H1 (cell line): ENCODE results near the gene CNOT10. TPM values are rescaled to one million over a fixed set of nuclear protein-coding genes. Genes with fewer than 3 reads are reported as not detected.

Experiments used
- CTCF ChIA-PET: fragments of 300-600 bp; sonication (Branson Sonifier 250); formaldehyde crosslinking; loops from one replicate; lab custom pipeline; 2021; ENCODE audit not compliant: partially characterized antibody; lab: Charles Lee
- POLR2A ChIA-PET: fragments of 300-600 bp; sonication (Branson Sonifier 250); formaldehyde crosslinking; loops from one replicate; lab custom pipeline; 2021; ENCODE audit warnings: inconsistent platforms; ENCODE audit not compliant: partially characterized antibody; lab: Charles Lee
- DNase-seq, 2 experiments: peaks; one replicate each; pipeline versions ENCODE4 v3.0.0 to v3.0.0-alpha.2; 2010 to 2022; ENCODE audit warnings: low spot score in 2 of 2, low read depth in 1 of 2, mixed read lengths in 1 of 2
- FAIRE-seq: peaks from 2 replicates; lab custom pipeline; 2011; peaks lifted over from hg19 to GRCh38; lab: Jason Lieb, UNC
- H2AFZ ChIP-seq: 2 replicates; pipeline ENCODE4 v1.8.1; 2012; ENCODE audit warnings: low read length, inconsistent platforms
- H2AK5ac ChIP-seq: 2 replicates; pipeline ENCODE4 v1.6.1; 2013; ENCODE audit warnings: low read depth, low read length
- H2BK120ac ChIP-seq: replicated peaks from 2 replicates; pipeline ENCODE3; 2013; ENCODE audit warnings: low read depth, low read length, inconsistent platforms
- H2BK12ac ChIP-seq: 2 replicates; pipeline ENCODE4 v1.6.1; 2013; ENCODE audit warnings: low read depth, low read length
- H2BK15ac ChIP-seq: 2 replicates; pipeline ENCODE4 v1.6.1; 2013; ENCODE audit warnings: low read length
- H2BK20ac ChIP-seq: 2 replicates; pipeline ENCODE4 v1.6.1; 2013; ENCODE audit warnings: low read length
- H2BK5ac ChIP-seq: 2 replicates; pipeline ENCODE4 v1.6.1; 2013; ENCODE audit warnings: low read depth, low read length
- H3K14ac ChIP-seq: 2 replicates; pipeline ENCODE4 v1.6.1; 2013; ENCODE audit warnings: inconsistent platforms; ENCODE audit not compliant: insufficient read length
- H3K18ac ChIP-seq: 2 replicates; pipeline ENCODE4 v1.6.1; 2013; ENCODE audit warnings: low read length; ENCODE audit errors: extremely low read depth
- H3K23ac ChIP-seq: 2 replicates; pipeline ENCODE4 v1.6.1; 2013; ENCODE audit warnings: inconsistent platforms; ENCODE audit not compliant: insufficient read length
- H3K23me2 ChIP-seq: 2 replicates; pipeline ENCODE4 v1.6.1; 2013; ENCODE audit warnings: low read depth, low read length
- H3K27ac ChIP-seq: 2 replicates; pipeline ENCODE4 v1.6.1; 2011; ENCODE audit warnings: low read depth, low read length, inconsistent platforms
- H3K27me3 ChIP-seq, 4 experiments: replicated peaks in 1 of 4; 1 replicate in 1 of 4; 2 replicates in 3 of 4; pipeline versions ENCODE4 v1.6.1 to v1.8.1; 2011 to 2013; ENCODE audit warnings: low read length in 3 of 4, mild to moderate bottlenecking in 3 of 4, inconsistent platforms in 2 of 4, mixed read lengths in 2 of 4, moderate library complexity in 1 of 4; ENCODE audit not compliant: control insufficient read depth in 3 of 4, insufficient read depth in 3 of 4; ENCODE audit errors: extremely low read depth in 1 of 4
- H3K36me3 ChIP-seq, 4 experiments: 2 replicates each; pipeline versions ENCODE4 v1.6.1 to v1.8.1; 2011 to 2013; ENCODE audit warnings: mild to moderate bottlenecking in 4 of 4, low read length in 3 of 4, moderate library complexity in 2 of 4, control low read depth in 1 of 4, inconsistent platforms in 1 of 4; ENCODE audit not compliant: insufficient read depth in 4 of 4, control insufficient read depth in 2 of 4
- H3K4ac ChIP-seq: replicated peaks from 2 replicates; pipeline ENCODE3; 2013; ENCODE audit warnings: low read length, low read depth, mixed read lengths, inconsistent platforms; ENCODE audit not compliant: insufficient read length
- H3K4me1 ChIP-seq, 4 experiments: replicated peaks in 1 of 4; 1 replicate in 1 of 4; 2 replicates in 3 of 4; pipeline versions ENCODE4 v1.6.1 to v1.8.1; 2011 to 2013; ENCODE audit warnings: low read length in 3 of 4, inconsistent platforms in 2 of 4, mixed read lengths in 1 of 4; ENCODE audit not compliant: insufficient read depth in 4 of 4, control insufficient read depth in 3 of 4
- H3K4me2 ChIP-seq, 2 experiments: 2 replicates each; pipeline versions ENCODE4 v1.6.1 to v1.8.1; 2011 to 2013; ENCODE audit warnings: low read depth in 2 of 2, low read length in 2 of 2, control low read depth in 1 of 2, inconsistent platforms in 1 of 2, mild to moderate bottlenecking in 1 of 2; ENCODE audit not compliant: insufficient read depth in 1 of 2
- H3K4me3 ChIP-seq, 4 experiments: fragments of 200-600, 300-600 bp in 1 of 4; sonication (generic), shearing (Covaris generic), sonication (Bioruptor Twin) in 1 of 4; 2 replicates each; pipeline versions ENCODE4 v1.5.1 to v1.8.1; 2011 to 2016; ENCODE audit warnings: low read length in 4 of 4, low read depth in 3 of 4, control low read depth in 2 of 4, inconsistent platforms in 2 of 4, mild to moderate bottlenecking in 2 of 4, mixed read lengths in 1 of 4, moderate library complexity in 1 of 4; ENCODE audit not compliant: insufficient read depth in 2 of 4; ENCODE audit errors: extremely low read depth in 1 of 4
- H3K56ac ChIP-seq: replicated peaks from 2 replicates; pipeline ENCODE3; 2013; ENCODE audit warnings: low read depth, mild to moderate bottlenecking, mixed read lengths, low read length, inconsistent platforms; ENCODE audit not compliant: insufficient read length
- H3K79me1 ChIP-seq: 2 replicates; pipeline ENCODE4 v1.6.1; 2013; ENCODE audit warnings: low read depth, low read length, control low read depth
- H3K79me2 ChIP-seq, 2 experiments: 2 replicates each; pipeline versions ENCODE4 v1.6.1 to v1.8.1; 2012 to 2013; ENCODE audit warnings: low read length in 2 of 2, mild to moderate bottlenecking in 2 of 2, inconsistent platforms in 1 of 2; ENCODE audit not compliant: insufficient read depth in 2 of 2, control insufficient read depth in 1 of 2
- H3K9ac ChIP-seq, 4 experiments: replicated peaks in 1 of 4; 1 replicate in 1 of 4; 2 replicates in 3 of 4; pipeline versions ENCODE4 v1.6.1 to v1.8.1; 2011 to 2013; ENCODE audit warnings: low read depth in 3 of 4, low read length in 3 of 4, control low read depth in 2 of 4, mild to moderate bottlenecking in 2 of 4, moderate library complexity in 2 of 4, inconsistent platforms in 1 of 4; ENCODE audit errors: extremely low read depth in 1 of 4
- H3K9me3 ChIP-seq, 2 experiments: 2 replicates each; pipeline versions ENCODE4 v1.6.1 to v1.8.1; 2012 to 2013; ENCODE audit warnings: mild to moderate bottlenecking in 2 of 2, moderate library complexity in 2 of 2, control low read depth in 1 of 2, inconsistent platforms in 1 of 2, low read depth in 1 of 2, low read length in 1 of 2, mixed read lengths in 1 of 2; ENCODE audit not compliant: insufficient read depth in 2 of 2
- H4K20me1 ChIP-seq, 2 experiments: replicated peaks in 1 of 2; 2 replicates each; pipeline versions ENCODE3 to v1.8.1; 2011 to 2013; ENCODE audit warnings: inconsistent platforms in 2 of 2, low read length in 2 of 2, mild to moderate bottlenecking in 1 of 2; ENCODE audit not compliant: insufficient read depth in 2 of 2, control insufficient read depth in 1 of 2
- H4K5ac ChIP-seq: 2 replicates; pipeline ENCODE4 v1.6.1; 2013; ENCODE audit warnings: low read length, low read depth, mixed read lengths, inconsistent platforms; ENCODE audit not compliant: insufficient read length
- H4K8ac ChIP-seq: 2 replicates; pipeline ENCODE4 v1.8.0; 2013; ENCODE audit warnings: mild to moderate bottlenecking, moderate library complexity, low read length, inconsistent platforms; ENCODE audit not compliant: insufficient read depth; ENCODE audit errors: extremely low read depth
- H4K91ac ChIP-seq: replicated peaks from 2 replicates; pipeline ENCODE3; 2013; ENCODE audit warnings: low read length, mixed read lengths, inconsistent platforms; ENCODE audit not compliant: insufficient read length
- ATF3 ChIP-seq: IDR thresholded peaks from 2 replicates; pipeline ENCODE4 v1.6.1; 2011; ENCODE audit warnings: low read depth, mild to moderate bottlenecking, low read length; ENCODE audit not compliant: insufficient read depth
- BRCA1 ChIP-seq: IDR thresholded peaks from 2 replicates; pipeline ENCODE4 v1.6.1; 2012; ENCODE audit warnings: low read depth, low read length, improper control_type of control experiment
- EP300 ChIP-seq, 2 experiments: IDR thresholded peaks; 1 replicate in 1 of 2; 2 replicates in 1 of 2; pipeline ENCODE4 v1.6.1; 2011 to 2012; ENCODE audit warnings: low read depth in 2 of 2, low read length in 2 of 2, mild to moderate bottlenecking in 2 of 2, borderline replicate concordance in 1 of 2, inconsistent platforms in 1 of 2, moderate library complexity in 1 of 2
- POU5F1 ChIP-seq: IDR thresholded peaks from 2 replicates; pipeline ENCODE4 v1.6.1; 2011; ENCODE audit warnings: low read depth, mild to moderate bottlenecking, low read length, moderate library complexity
- RAD21 ChIP-seq, 2 experiments: IDR thresholded peaks in 1 of 2; conservative IDR thresholded peaks in 1 of 2; 2 replicates each; pipeline ENCODE4 v1.6.1; 2011; ENCODE audit warnings: low read depth in 2 of 2, low read length in 2 of 2, improper control_type of control experiment in 1 of 2, inconsistent platforms in 1 of 2, mild to moderate bottlenecking in 1 of 2, moderate library complexity in 1 of 2
- SIN3A ChIP-seq, 2 experiments: IDR thresholded peaks in 1 of 2; conservative IDR thresholded peaks in 1 of 2; 2 replicates each; pipeline ENCODE4 v1.6.1; 2011 to 2012; ENCODE audit warnings: low read length in 2 of 2, improper control_type of control experiment in 1 of 2, low read depth in 1 of 2, mild to moderate bottlenecking in 1 of 2
- SIRT6 ChIP-seq: IDR thresholded peaks from one replicate; pipeline ENCODE4 v1.7.1; 2012; ENCODE audit warnings: low read length, inconsistent platforms
- TEAD4 ChIP-seq: IDR thresholded peaks from 2 replicates; pipeline ENCODE4 v1.6.1; 2012; ENCODE audit warnings: low read depth, low read length, inconsistent platforms, mixed read lengths
- ZNF274 ChIP-seq: IDR thresholded peaks from 2 replicates; pipeline ENCODE4 v1.7.0; 2012; ENCODE audit warnings: low read length, borderline replicate concordance; ENCODE audit errors: extremely low read depth
- WGBS, 2 experiments: shearing (Covaris generic) in 1 of 2; methylation state at CpG; one replicate each; pipeline versions ENCODE4 v1.1.6 to v1.1.7; 2013 to 2015; ENCODE audit warnings: low lambda C conversion rate in 2 of 2, mixed read lengths in 2 of 2, inconsistent platforms in 1 of 2, low coverage in 1 of 2, missing lambda C conversion rate in 1 of 2; ENCODE audit not compliant: insufficient replicate concordance in 2 of 2, insufficient coverage in 1 of 2, insufficient read length in 1 of 2; ENCODE audit errors: extremely low coverage in 1 of 2, missing lambda C conversion rate in 1 of 2; 5-methylcytosine and 5-hydroxymethylcytosine counted together
- polyA plus RNA-seq, 7 experiments: library from polyadenylated mRNA; depleted of rRNA in 3 of 7; stranded (reverse) in 5 of 7; unstranded in 2 of 7; fragments of >200 nt in 5 of 7; fragments of 200-250 nt in 2 of 7; gene quantifications; 1 replicate in 5 of 7; 2 replicates in 1 of 7; 4 replicates in 1 of 7; pipeline versions ENCODE4 v1.2.1 to v1.2.3, GENCODE V29; 2011 to 2013; ENCODE audit warnings: missing spikeins in 2 of 7, mixed read lengths in 2 of 7
- total RNA-seq: library from RNA; stranded (reverse); fragmentation: NEBNext Ultra II Directional; extraction: Animal tissue kit (Norgen Biotek cat#: 25700); gene quantifications from 2 replicates; pipeline ENCODE4 v1.2.1, GENCODE V29; 2021

CNOT10 gene
- total and polyA plus RNA-seq, 2 of the 8 experiments (the other 6 are each of a cell fraction or from before 2014, with no cell fraction given) = 39.9 to 55.9 TPM

- Histone ChIP-seq H3K4me1 (peaks cover 17 to 31% (median 22%) of the 10 kb centered on the region in 4 experiments; a peak in 6 of 7 replicates), H3K18ac (peak overlapping the region; percentile 93), H2AFZ (no peak overlapping the region), H2AK5ac (peak overlapping the region; percentile 71; the same call in 1 of the 2 replicates), H3K36me3 (peaks cover 0 to 16% (median 3%) of the 10 kb centered on the region in 4 experiments; a peak in 3 of 8 replicates), H3K4me2 (no peak overlapping the region), H4K91ac (peak overlapping the region; percentile 67), H3K79me2 (peaks cover 0 to 14% of the 10 kb centered on the region in 2 experiments; a peak in 3 of 4 replicates), H2BK15ac (peak overlapping the region; percentile 73; the same call in 1 of the 2 replicates), H3K56ac (no peak overlapping the region), H2BK12ac (peak overlapping the region; percentile 95), H3K27me3 (no peaks in the 10 kb centered on the region), H3K14ac (no peak overlapping the region), H4K8ac (no peak overlapping the region), H3K4ac (peak overlapping the region; percentile 29), H2BK20ac (peak overlapping the region; percentile 100), H3K4me3 (no peak overlapping the region), H4K5ac (peak overlapping the region; percentile 1), H2BK120ac (peak overlapping the region; percentile 19), H4K20me1 (no peaks in the 10 kb centered on the region), H3K23me2 (peaks cover 4% of the 10 kb centered on the region; the same call in 1 of the 2 replicates), H3K27ac (no peak overlapping the region), H3K9me3 (no peaks in the 10 kb centered on the region), H3K9ac (no peak overlapping the region), H2BK5ac (peak overlapping the region; percentile 99; the same call in 1 of the 2 replicates), H3K23ac (no peak overlapping the region), H3K79me1 (no peaks in the 10 kb centered on the region; the same call in 1 of the 2 replicates)
- ChIA-PET CTCF (interaction anchor here (0.7 to 1.9 kb wide), 8 partner anchors 10 to 268 kb away, joined by 3 to 6 read pairs (median 3); no protein-coding TSS in a partner anchor), POLR2A (interaction anchor here (0.8 to 11.7 kb wide), 5 partner anchors 9 to 60 kb away, joined by 3 to 230 read pairs (median 13); partner anchors contain the start of gene TRIM71)
- 85% methylated on average over 4 of the region's 4 CpGs; no CpG with 5 or more reads in 1 of the 2 experiments for WGBS, 2 experiments
- FAIRE-seq = no peak
- DNase-seq = no peak
- TF ChIP-seq POU5F1 (no peak), ZNF274 (no peak), RAD21 (IDR thresholded peaks at IDR 0.05 in 1 of 2, conservative IDR thresholded peaks at IDR 0.05 in 1 of 2; ENCODE audit: low read depth in 2 of 2, low read length in 2 of 2) (peak in 1 of 2 experiments; percentile 11; a peak in 1 of 4 replicates), BRCA1 (no peak), EP300 (IDR thresholded peaks at IDR 0.05; ENCODE audit: borderline replicate concordance in 1 of 2, low read depth in 2 of 2, low read length in 2 of 2) (no peak), SIRT6 (no peak), SIN3A (conservative IDR thresholded peaks at IDR 0.05 in 1 of 2, IDR thresholded peaks at IDR 0.05 in 1 of 2; ENCODE audit: low read depth in 1 of 2, low read length in 2 of 2) (no peak), ATF3 (no peak), TEAD4 (no peak)
Observed at GRCh38 chr3:32778389-32778788, 93.4 kb downstream of the CNOT10 start.
